GM19463 (cell line): ENCODE measurements around the gene FHIT.

Experiments used
- ATAC-seq: cut with Tn5 transposase; IDR thresholded peaks from one replicate; pipeline ENCODE4 v1.9.1; 2021; ENCODE audit warnings: mild to moderate bottlenecking, moderate library complexity; ENCODE audit not compliant: unreplicated experiment

FHIT gene

DNA sequence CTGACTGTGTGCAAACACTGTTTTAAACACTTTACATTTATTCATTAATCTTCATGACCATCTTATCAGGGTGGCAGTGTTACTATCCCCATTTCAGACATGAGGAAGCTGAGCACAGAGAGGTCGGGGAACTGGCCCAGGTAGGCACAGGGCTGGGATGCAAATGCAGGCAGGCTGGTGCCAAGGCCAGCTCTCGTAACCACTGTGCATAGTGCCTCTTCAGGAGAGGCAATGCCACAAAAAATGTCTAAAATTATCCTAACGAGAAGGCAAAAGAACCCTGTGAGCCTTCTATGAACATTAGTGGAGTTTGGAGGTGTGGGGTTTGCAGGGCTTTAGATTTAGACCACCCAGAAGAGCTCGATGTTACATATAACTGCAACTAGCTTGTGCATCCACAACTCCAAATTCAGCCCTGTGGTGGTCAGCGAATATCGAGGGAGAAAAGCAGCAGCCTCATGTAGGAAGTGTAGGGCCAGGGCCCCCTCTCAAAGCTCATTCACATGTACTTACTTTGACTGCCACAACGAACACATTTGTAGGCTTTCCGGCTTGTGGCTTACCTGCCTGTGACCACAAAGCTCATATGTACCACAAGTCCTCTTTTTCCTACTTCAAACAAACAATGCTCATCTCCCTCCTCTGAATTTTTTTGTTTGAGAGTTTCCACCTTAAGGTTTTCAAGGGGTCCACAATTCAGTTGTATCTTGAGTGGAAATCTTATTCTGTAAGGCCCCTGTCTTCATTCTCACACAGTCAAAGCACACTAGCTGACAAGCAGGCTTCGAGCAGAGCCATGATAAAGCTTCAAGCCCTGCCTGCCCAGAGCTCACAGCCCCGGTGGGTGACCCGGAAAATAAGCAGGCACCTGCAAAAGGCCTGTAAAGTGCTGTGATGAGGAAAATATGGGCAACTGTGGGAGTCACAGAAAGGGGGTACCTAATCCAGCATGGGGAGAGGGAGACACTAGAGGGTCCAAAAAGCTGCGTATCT, 1478.5 kb downstream of the FHIT start:
- no peak for ATAC-seq

- no peak for ATAC-seq
Measured at GRCh38 chr3:59771768-59772181, 1479.5 kb downstream of the FHIT start.

- ATAC-seq = no peak
Measured at GRCh38 chr3:59769127-59769750, 1482.0 kb downstream of the FHIT start.

DNA sequence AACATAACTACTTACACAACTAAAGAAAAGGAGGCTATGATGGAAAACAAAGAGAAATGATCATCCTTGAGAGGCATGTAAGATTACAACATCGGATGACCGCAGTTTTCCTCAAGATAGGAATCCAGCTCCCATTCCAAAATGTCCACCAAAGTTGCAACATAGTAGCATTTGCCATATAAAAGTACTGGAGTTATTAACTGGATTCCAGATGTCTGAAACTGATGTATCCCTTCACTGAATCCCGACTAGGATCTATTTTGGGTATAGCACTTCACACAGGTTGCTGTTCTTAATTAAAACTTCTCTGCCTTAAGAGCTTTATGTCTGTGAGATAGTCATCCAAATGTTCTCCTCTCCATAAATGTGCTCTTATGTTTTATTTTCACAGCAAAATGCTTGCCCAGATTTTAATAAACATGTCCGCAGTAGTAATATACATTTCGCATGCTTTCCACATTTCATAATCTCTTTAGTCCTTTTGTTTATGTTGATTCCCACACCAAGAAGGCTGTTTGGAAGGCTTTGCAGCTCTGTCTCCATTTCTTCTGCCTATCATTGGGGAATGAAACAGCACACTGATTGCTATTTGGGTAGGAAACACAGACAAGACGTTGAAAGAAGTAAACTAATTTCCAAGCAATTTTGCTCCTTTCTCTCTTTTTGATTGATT, 1484.9 kb downstream of the FHIT start:
- ATAC-seq = no peak

DNA sequence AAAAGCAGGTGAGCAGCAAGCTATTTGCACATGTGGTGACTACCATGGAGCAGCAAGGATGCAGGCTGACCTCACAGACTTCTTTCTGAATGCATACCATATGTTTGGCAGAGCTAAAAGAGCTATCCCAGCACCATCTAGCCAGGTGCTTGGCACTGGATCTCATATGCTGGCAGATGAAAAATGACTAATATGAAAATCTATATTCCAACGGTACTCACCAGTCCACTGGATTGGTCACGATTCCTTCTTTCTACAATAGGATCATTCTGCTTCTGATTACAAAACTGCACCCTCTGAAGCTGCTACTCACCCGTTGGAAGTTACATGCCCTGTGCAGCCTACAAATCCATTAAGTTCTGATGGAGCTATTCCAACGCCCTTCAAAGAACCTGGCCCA, 1487.1 kb downstream of the FHIT start:
- ATAC-seq = no peak

DNA sequence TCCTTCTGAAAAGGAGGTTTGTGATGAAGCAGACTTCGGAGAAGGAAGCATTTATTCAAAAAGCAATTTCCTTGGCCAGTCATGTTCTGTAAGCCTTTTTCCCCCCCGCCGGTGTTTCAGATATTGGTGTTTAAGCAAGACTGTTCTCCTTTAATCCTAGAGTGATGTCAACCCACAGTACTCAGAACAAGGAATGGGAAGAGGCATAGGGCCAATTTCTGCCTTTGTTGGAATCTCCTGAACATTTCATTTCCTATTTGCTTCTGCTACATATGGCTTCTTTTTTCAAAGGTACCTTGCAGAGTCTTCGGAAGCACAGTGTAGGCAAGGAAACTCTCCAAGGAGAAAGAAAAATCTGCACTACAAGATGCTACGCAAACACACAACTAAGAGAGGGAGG, 1488.3 kb downstream of the FHIT start:
- no peak for ATAC-seq

GRCh38 chr3:59759298-59760031, 1491.8 kb downstream of the FHIT start:
- no peak for ATAC-seq

GRCh38 chr3:59758672-59759071, 1492.6 kb downstream of the FHIT start:
- no peak for ATAC-seq

DNA sequence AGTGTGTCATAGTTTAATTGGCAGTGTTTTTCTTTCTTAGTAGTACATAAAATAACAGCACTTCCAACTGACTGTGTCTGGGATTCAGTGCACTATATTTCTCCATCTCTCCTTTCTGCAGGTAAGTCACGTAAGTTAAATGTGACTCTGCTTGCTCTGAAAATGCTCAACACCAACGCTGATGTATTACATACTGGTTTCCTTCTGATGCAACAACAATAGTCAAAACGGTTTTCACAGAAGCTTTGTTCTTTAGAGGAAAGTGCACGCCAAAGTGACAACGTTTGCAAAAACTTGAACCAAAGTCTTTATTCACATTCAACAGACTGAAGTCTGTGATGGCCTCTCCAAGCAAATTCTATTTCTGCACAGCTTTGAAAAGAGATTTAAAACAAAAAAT, 1494.3 kb downstream of the FHIT start:
- no peak for ATAC-seq

DNA sequence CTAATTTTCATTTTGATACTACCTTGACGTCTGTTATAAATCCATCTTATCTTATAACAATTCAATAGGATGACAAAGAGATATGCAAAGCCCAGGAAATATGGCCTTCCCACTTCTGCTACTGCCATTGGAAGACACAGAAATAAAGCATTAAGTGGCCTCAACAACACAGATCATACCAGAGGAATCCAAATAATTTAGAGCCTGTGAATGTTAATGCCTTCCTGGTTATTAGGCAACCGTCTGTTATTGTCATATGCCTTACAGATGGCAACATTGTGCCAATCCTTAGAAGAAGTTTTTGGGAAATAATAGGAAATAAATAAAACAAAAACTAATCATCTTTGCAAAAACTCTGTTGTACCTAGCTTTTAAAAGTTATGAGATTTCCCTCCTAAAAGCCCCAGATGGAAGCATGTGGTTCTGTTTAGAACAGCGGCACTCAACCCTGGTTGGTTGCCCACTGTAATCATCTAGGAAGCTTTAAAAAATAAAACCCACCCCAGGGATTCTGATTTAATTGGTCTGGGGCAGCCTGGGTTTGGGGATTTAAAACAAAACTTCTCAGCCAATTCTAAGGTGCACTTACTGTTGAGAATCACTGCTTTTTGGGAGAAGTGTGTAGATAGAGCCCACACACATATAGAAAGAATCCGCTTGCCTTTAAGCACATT, 1496.7 kb downstream of the FHIT start:
- no peak for ATAC-seq

DNA sequence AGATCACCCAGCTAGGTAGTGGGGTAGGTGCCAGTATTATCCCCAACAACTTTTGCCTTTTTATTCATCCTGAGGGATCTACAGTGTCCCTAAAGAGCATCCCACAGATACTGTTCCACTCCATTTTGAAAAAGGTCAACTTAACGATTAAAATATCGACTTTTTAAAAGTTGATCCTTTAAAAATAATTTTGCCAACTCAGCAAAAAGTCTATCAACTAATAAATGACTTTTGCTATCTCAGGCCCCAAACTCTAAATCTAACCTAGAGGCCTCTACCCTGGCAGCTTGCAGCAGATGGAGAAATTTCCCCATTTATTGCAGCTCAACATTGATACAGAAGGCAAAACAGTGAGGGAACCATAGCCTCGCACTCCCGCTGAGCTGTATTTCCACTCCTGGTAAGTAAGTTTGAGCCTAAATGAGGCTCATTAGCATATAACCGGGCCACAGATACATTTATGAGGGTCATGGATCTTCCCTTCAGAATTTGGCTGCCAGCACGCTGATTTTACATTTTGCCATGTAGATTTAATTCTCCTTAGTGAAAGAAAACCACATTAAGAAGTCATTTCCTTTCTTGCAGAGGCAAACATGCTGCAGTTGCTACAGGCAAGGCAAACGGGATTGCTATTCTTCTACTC, 1497.3 kb downstream of the FHIT start:
- ATAC-seq = no peak

GRCh38 chr3:59752925-59753324, 1498.3 kb downstream of the FHIT start:
- ATAC-seq = no peak

DNA sequence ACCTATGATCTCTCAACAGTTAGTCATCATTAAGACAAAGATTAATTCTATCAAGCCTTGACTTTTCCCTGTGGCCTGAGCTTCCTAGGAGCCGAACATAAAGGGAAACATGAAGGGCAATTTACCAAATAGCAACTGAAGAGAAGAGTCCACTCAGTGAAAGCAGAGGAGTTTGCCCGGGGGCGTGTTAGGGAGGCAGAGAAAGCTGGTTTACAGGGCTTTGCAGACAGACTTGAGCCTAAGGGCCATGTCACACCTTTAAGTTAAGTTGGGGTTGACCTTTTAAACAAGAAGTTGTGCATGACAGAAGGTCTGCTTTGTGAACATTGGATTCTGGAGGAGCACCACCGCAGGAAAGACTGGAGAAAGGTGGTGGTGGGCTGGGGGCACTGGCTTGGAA, 1499.6 kb downstream of the FHIT start:
- no peak for ATAC-seq

DNA sequence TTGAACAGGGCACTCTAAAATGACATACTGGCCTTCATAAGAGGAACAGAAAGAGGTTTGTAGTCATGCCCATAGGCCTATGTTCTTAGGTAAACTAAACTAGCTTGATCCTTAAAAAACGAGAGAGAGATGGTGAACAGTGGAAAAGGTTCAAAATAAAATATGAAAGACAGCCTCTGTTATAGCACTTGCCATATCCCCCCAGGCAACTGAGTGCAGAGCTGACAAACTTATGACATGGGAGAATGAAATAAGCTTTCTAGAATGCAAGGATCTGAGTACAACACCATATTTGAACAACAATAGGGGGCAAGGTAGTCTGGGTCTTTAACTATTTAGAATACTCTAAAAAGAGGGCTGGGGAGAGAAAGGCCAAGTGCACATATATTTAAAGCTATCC, 1500.9 kb downstream of the FHIT start:
- no peak for ATAC-seq

DNA sequence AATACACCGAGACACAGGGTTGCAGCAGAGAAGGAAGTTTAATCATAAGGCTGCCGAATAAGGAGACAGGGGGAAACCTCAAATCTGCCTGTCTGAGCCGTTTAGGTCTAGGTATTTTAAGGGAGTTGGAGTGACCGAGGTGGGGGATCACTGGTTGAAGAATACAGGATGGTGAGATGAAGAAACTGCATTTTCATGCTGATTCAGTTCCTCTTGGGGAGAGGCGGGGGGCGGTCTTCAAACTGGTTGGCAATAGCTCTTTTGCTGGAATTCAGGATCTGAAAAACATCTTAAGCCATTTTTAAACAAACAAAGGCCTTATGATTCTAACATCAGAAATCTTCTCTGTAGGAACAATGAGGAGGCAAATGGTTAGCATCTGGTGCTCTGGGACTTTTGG, 1502.0 kb downstream of the FHIT start:
- no peak for ATAC-seq

DNA sequence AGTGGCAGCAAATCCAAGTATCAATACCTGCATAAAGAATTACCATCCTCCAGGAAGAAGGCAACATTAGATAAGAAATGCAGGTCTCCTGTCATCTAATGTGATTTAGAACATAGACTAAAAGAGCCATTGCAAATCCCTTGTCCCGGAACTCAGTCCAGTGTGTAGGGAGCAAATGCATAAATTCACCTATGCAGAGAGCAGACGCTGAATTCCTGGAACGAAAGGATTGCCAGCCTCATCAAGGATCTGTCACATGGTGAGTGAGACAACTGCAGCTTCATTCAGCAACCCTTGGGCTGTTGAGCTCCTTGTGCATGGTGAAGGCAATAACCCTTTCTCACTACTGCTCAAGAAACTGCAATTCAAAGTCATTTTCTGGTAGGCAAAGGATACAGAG, 1504.7 kb downstream of the FHIT start:
- ATAC-seq = no peak

GRCh38 chr3:59737241-59737640, 1514.0 kb downstream of the FHIT start:
- no peak for ATAC-seq

- ATAC-seq = no peak
Measured at GRCh38 chr3:59734061-59734460, 1517.2 kb downstream of the FHIT start.

DNA sequence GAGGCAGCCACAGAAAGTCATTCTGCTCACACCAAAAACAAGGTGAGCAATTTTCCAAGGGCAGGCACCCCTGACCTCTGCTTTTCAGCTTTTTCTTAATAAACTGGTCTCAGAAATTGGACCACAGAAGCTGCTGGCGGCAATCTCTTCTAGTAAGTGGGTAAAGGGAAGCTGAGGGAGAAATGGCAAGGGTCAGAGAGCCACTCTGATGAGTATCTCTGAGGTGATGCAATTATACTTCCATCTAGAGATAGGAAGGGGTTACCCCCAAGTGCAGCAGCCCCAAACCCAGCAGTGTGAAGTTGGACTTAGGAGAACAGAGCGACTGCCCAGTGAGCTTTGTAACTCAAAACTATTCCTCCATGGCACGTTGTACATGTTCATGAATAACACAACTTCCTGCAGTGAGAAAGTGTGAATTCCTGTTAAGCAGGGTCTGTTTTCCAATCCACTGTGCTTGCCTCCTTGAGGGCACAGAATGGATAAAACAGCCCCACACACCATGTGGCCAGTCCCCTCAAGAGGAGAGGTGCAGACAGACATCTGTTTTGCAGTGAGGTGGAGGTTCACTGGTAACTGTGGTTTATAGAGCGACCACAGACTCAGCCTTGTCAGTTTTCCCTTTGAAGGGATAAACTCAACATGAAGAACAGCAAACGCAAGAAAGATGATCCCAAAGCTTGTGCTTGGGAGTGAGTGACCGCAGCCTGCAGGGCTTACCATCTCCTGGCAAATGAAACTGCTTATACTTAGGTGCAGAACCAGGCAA, 1518.0 kb downstream of the FHIT start:
- ATAC-seq = no peak
